NCI-H2196 (cell line): ENCODE results near the gene TMEM271.
A peak's percentile ranks its signal among the peaks of the same experiment; 100 is the strongest.

ENCODE experiments used
- DNase-seq: peaks from one replicate; lab custom pipeline; 2025; ENCODE audit not compliant: unreplicated experiment; lab: John Stamatoyannopoulos, UW

TMEM271 gene

GRCh38 chr4:581181-581580 lies 5.1 kb upstream of the TMEM271 start:
- DNase-seq, result no peak

GRCh38 chr4:579543-580175 lies 3.6 kb upstream of the TMEM271 start:
- DNase-seq, result no peak

GRCh38 chr4:578451-579443 lies 2.7 kb upstream of the TMEM271 start:
- no peak for DNase-seq

- no peak for DNase-seq
Observed at GRCh38 chr4:577499-578450, 1.7 kb upstream of the TMEM271 start.

- no peak for DNase-seq
Observed at GRCh38 chr4:576991-577498, 950 bp upstream of the TMEM271 start.

GRCh38 chr4:575281-576141 lies 584 bp downstream of the TMEM271 start:
- peak; percentile 9 for DNase-seq

GRCh38 chr4:574346-575161 lies 1.5 kb downstream of the TMEM271 start:
- DNase-seq, result no peak

GRCh38 chr4:573122-573892 lies 2.8 kb downstream of the TMEM271 start:
- DNase-seq, result no peak

- DNase-seq, result no peak
Observed at GRCh38 chr4:572594-572993, 3.5 kb downstream of the TMEM271 start.

GRCh38 chr4:571838-572572 lies 4.1 kb downstream of the TMEM271 start:
- no peak for DNase-seq

- no peak for DNase-seq
Observed at GRCh38 chr4:570754-571153, 5.3 kb downstream of the TMEM271 start.

- no peak for DNase-seq
Observed at GRCh38 chr4:569958-570667, 6.0 kb downstream of the TMEM271 start.

GRCh38 chr4:568962-569361 lies 7.1 kb downstream of the TMEM271 start:
- DNase-seq, result no peak

GRCh38 chr4:568351-568652 lies 7.8 kb downstream of the TMEM271 start:
- DNase-seq, result no peak

GRCh38 chr4:567457-568350 lies 8.4 kb downstream of the TMEM271 start:
- no peak for DNase-seq
